ENCODE data around the gene WDR73.

The WDR73 gene

DNA sequence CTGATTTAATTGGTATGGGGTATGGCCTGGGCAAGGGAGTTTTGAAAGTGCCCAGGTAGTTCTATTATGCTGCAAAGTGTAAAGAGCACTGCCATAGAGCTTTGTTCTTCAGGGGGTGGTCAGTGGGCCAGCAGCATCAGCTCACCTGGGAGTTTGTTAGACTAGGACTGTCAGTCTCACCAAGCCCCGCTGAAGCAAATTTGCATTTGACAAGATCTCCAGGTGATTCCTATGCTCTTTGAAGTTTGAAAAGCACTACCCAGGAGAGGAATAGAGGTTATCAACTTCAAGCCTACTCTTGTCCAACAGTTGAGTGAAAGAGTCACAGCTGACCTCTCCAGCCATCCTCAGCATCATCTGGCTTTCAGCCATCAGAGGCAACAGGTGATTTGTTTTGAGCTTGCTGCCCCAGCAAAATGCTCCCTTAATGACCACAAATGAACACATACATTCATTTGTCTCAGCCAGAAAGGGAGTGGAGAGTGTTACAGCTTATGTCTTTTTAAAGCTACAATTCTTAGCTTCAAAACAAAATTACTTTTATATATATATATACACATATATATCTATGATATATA, 45.3 kb downstream of the WDR73 start:
- TF ChIP-seq, protein P1, sequence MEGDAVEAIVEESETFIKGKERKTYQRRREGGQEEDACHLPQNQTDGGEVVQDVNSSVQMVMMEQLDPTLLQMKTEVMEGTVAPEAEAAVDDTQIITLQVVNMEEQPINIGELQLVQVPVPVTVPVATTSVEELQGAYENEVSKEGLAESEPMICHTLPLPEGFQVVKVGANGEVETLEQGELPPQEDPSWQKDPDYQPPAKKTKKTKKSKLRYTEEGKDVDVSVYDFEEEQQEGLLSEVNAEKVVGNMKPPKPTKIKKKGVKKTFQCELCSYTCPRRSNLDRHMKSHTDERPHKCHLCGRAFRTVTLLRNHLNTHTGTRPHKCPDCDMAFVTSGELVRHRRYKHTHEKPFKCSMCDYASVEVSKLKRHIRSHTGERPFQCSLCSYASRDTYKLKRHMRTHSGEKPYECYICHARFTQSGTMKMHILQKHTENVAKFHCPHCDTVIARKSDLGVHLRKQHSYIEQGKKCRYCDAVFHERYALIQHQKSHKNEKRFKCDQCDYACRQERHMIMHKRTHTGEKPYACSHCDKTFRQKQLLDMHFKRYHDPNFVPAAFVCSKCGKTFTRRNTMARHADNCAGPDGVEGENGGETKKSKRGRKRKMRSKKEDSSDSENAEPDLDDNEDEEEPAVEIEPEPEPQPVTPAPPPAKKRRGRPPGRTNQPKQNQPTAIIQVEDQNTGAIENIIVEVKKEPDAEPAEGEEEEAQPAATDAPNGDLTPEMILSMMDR (IDR thresholded peaks at IDR 0.05; ENCODE audit: low read depth, low read length, missing control alignments), result no peak
- no peaks in the 10 kb centered on the region for H3K27me3 ChIP-seq (replicated peaks)
- in situ Hi-C loops (cut with HindIII; ENCODE audit: low pct_ligation_motif_present, low sequenced_read_pairs), result no loop called here
- DNase-seq, result no peak
- H3K36me3 ChIP-seq (replicated peaks), result peaks cover 27% of the 10 kb centered on the region
- no peak overlapping the region for H3K27ac ChIP-seq
- H3K4me3 ChIP-seq (ENCODE audit: low read depth, low read length), result no peak overlapping the region

GRCh38 chr15:84606653-84607120, 47.4 kb downstream of the WDR73 start:
- in situ Hi-C loops (cut with HindIII; ENCODE audit: low pct_ligation_motif_present, low sequenced_read_pairs), result no loop called here
- H3K36me3 ChIP-seq (replicated peaks), result peaks cover 28% of the 10 kb centered on the region
- H3K4me3 ChIP-seq (ENCODE audit: low read depth, low read length), result no peak overlapping the region
- no peak for DNase-seq
- H3K27ac ChIP-seq, result no peak overlapping the region
- H3K27me3 ChIP-seq (replicated peaks), result no peaks in the 10 kb centered on the region
- TF ChIP-seq, protein P1 (IDR thresholded peaks at IDR 0.05; ENCODE audit: low read depth, low read length, missing control alignments), result no peak

- Histone ChIP-seq H3K27me3 (replicated peaks) (no peaks in the 10 kb centered on the region), H3K36me3 (replicated peaks) (peaks cover 28% of the 10 kb centered on the region), H3K4me3 (ENCODE audit: low read depth, low read length) (no peak overlapping the region), H3K27ac (no peak overlapping the region)
- in situ Hi-C loops (cut with HindIII; ENCODE audit: low pct_ligation_motif_present, low sequenced_read_pairs), result no loop called here
- DNase-seq, result no peak
- TF ChIP-seq, protein P1 (IDR thresholded peaks at IDR 0.05; ENCODE audit: low read depth, low read length, missing control alignments), result no peak
Measured at GRCh38 chr15:84605554-84605882, 48.6 kb downstream of the WDR73 start.

GRCh38 chr15:84604826-84605553, 49.1 kb downstream of the WDR73 start:
- peaks cover 28% of the 10 kb centered on the region for H3K36me3 ChIP-seq (replicated peaks)
- no peak overlapping the region for H3K4me3 ChIP-seq (ENCODE audit: low read depth, low read length)
- TF ChIP-seq, protein P1 (IDR thresholded peaks at IDR 0.05; ENCODE audit: low read depth, low read length, missing control alignments), result no peak
- in situ Hi-C loops (cut with HindIII; ENCODE audit: low pct_ligation_motif_present, low sequenced_read_pairs), result no loop called here
- no peak overlapping the region for H3K27ac ChIP-seq
- no peaks in the 10 kb centered on the region for H3K27me3 ChIP-seq (replicated peaks)
- DNase-seq, result no peak

- in situ Hi-C loops (cut with HindIII; ENCODE audit: low pct_ligation_motif_present, low sequenced_read_pairs), result no loop called here
- Histone ChIP-seq H3K4me3 (ENCODE audit: low read depth, low read length) (no peak overlapping the region), H3K27ac (no peak overlapping the region)
Measured at GRCh38 chr15:84603630-84604379, 50.3 kb downstream of the WDR73 start.

More at GRCh38 chr15:84603630-84604379, 50.3 kb downstream of the WDR73 start:
- H3K27me3 ChIP-seq (replicated peaks), result no peaks in the 10 kb centered on the region
- TF ChIP-seq, protein P1 (IDR thresholded peaks at IDR 0.05; ENCODE audit: low read depth, low read length, missing control alignments), result no peak
- H3K36me3 ChIP-seq (replicated peaks), result peaks cover 26% of the 10 kb centered on the region
- no peak for DNase-seq
